Measurements from ENCODE around the gene PRUNE2.
A peak's percentile ranks its signal among the peaks of the same experiment; 100 is the strongest.

The PRUNE2 gene

GRCh38 chr9:76887951-76888350 lies 18.0 kb downstream of the PRUNE2 start:
- peaks cover 0 to 10% (median 6%) of the 10 kb centered on the region in 3 donors for H3K36me3 ChIP-seq
- H3K9me3 ChIP-seq = no peaks in the 10 kb centered on the region
- H3K27me3 ChIP-seq = no peaks in the 10 kb centered on the region
- no peak overlapping the region for H3K4me3 ChIP-seq
- no peak for DNase-seq
- TF ChIP-seq CTCF (IDR thresholded peaks at IDR 0.05) = no peak
- peak overlapping the region; percentile 41 to 53 for H3K27ac ChIP-seq
- peaks cover 0 to 94% (median 15%) of the 10 kb centered on the region in 4 donors for H3K4me1 ChIP-seq
- intact Hi-C loops (cut with DNase I; ENCODE audit: low total_unique reads) = no loop called here

GRCh38 chr9:76887003-76887821 lies 18.7 kb downstream of the PRUNE2 start:
- peak overlapping the region; percentile 41 to 53 for H3K27ac ChIP-seq
- H3K4me1 ChIP-seq = peaks cover 0 to 91% (median 15%) of the 10 kb centered on the region in 4 donors
- no peak overlapping the region for H3K4me3 ChIP-seq
- peaks cover 0 to 10% (median 6%) of the 10 kb centered on the region in 3 donors for H3K36me3 ChIP-seq
- H3K9me3 ChIP-seq = no peaks in the 10 kb centered on the region
- H3K27me3 ChIP-seq = no peaks in the 10 kb centered on the region
- intact Hi-C loops (cut with DNase I; ENCODE audit: low total_unique reads) = no loop called here
- TF ChIP-seq CTCF (IDR thresholded peaks at IDR 0.05) = peak in 1 of 2 experiments; percentile 8
- no peak for DNase-seq

- H3K36me3 ChIP-seq = peaks cover 0 to 6% (median 6%) of the 10 kb centered on the region in 3 donors
- peak overlapping the region; percentile 41 to 53 for H3K27ac ChIP-seq
- peaks cover 0 to 83% (median 16%) of the 10 kb centered on the region in 4 donors for H3K4me1 ChIP-seq
- no peaks in the 10 kb centered on the region for H3K27me3 ChIP-seq
- no peaks in the 10 kb centered on the region for H3K9me3 ChIP-seq
- intact Hi-C loops (cut with DNase I; ENCODE audit: low total_unique reads) = no loop called here
- H3K4me3 ChIP-seq = no peak overlapping the region
- DNase-seq = no peak
- TF ChIP-seq CTCF (IDR thresholded peaks at IDR 0.05) = no peak
These were observed 19.6 kb downstream of the PRUNE2 start for GRCh38 chr9:76886318-76886717.

GRCh38 chr9:76884823-76885222 lies 21.1 kb downstream of the PRUNE2 start:
- no peak for DNase-seq
- no peaks in the 10 kb centered on the region for H3K36me3 ChIP-seq
- H3K27ac ChIP-seq = peak overlapping the region in 1 of 2 donors; percentile 1
- H3K4me3 ChIP-seq = no peak overlapping the region
- no peaks in the 10 kb centered on the region for H3K27me3 ChIP-seq
- intact Hi-C loops (cut with DNase I; ENCODE audit: low total_unique reads) = no loop called here
- peaks cover 0 to 72% (median 16%) of the 10 kb centered on the region in 4 donors for H3K4me1 ChIP-seq
- no peak for TF ChIP-seq CTCF (IDR thresholded peaks at IDR 0.05)
- H3K9me3 ChIP-seq = no peaks in the 10 kb centered on the region

- H3K4me1 ChIP-seq = peaks cover 0 to 72% (median 16%) of the 10 kb centered on the region in 4 donors
These were observed 22.5 kb downstream of the PRUNE2 start for GRCh38 chr9:76883341-76883855.

More at GRCh38 chr9:76883341-76883855, 22.5 kb downstream of the PRUNE2 start:
- Histone ChIP-seq H3K9me3 (no peaks in the 10 kb centered on the region), H3K27me3 (no peaks in the 10 kb centered on the region), H3K36me3 (no peaks in the 10 kb centered on the region), H3K27ac (peak overlapping the region in 1 of 2 donors; percentile 7), H3K4me3 (no peak overlapping the region)
- DNase-seq = no peak
- intact Hi-C loops (cut with DNase I; ENCODE audit: low total_unique reads) = no loop called here
- no peak for TF ChIP-seq CTCF (IDR thresholded peaks at IDR 0.05)
